Right ventricle myocardium inferior (tissue), 1 donor: ENCODE results near the gene CALCOCO2. TPM values are rescaled to one million over a fixed set of nuclear protein-coding genes. Genes with fewer than 3 reads are reported as not detected.
A peak's percentile ranks its signal among the peaks of the same experiment; 100 is the strongest.
"Not testable (repeated sequence)": the region's sequence is repeated elsewhere in the genome, so short reads cannot be mapped to it uniquely, and the experiment has no call there.

Source experiments
- ATAC-seq: fragments of 200-7000 bp; cut with Tn5 transposase; one replicate; pipeline ENCODE4 v1.9.1; 2020; ENCODE audit warnings: mild to moderate bottlenecking, moderate library complexity
- DNase-seq: peaks from one replicate; pipeline ENCODE4 v3.0.0; 2021; ENCODE audit errors: missing footprints
- intact Hi-C: fragments of 100-400 bp; cut with DNase I; formaldehyde crosslinking; loops from one replicate; pipeline ENCODE4 v1.11.0; 2022
- total RNA-seq: library from RNA; stranded (reverse); fragmentation: NEBNext Ultra II Directional; extraction: Animal tissue kit (Norgen Biotek cat#: 25700); gene quantifications from one replicate; pipeline ENCODE4 v1.2.1, GENCODE V29; 2021
- donor health status: DM: no; HTN: yes; CAD: no; lungs with severe emphysema.

CALCOCO2 gene
- total RNA-seq, 1 donor from 2014 or later, result 321 TPM

DNA sequence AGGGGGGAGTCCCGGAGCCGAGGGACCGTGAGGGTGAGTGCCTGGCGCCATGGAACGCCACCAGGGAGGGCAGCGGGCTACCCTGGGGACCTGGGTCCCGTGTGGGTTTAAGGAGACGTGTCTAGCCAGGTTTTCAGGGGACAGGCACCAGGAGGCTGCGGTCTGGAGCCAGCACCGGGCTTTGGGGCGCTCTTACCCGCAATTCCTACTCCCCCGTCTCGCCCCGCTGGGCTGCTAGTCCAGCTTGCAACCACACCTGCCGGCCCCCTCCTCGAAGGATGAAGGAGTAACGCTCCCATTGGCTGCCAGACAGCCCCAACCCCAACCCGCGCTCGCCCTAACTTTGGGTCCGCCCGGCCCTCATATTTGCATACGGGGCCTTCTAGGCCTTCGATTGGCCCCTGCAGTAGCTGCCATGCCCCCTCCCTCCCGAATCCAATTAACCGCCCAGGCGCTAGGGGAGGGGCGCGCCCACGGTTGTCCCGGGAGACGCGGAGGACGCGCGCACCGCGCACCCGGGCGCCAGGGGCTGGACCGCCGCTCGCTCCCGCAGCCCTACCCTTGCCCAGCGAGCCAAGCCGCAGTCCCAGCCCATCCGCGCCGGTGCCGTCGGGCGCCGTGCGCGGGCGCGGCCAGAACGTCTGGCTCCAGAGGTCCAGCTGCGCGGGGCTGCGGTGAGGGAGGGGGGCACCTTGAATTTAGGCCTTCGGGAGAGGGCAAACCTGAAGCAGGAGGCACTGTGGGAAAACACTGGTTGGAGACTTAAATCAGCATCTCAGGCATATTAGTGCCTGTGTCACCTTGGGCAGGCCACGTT lies 13.9 kb upstream of the CALCOCO2 start, which contains the start of gene TTLL6:
TTLL6 (minus strand) TSS at position 456 of the 817 bp plus-strand sequence; CDS start at position 299, 157 bp downstream.
- intact Hi-C loops, result loop anchor here (2.0 kb wide), 1 partner anchor 14 kb away; the partner anchor contains the start of gene CALCOCO2
- ATAC-seq (peak; percentile 99), DNase-seq (peak; percentile 86)

DNA sequence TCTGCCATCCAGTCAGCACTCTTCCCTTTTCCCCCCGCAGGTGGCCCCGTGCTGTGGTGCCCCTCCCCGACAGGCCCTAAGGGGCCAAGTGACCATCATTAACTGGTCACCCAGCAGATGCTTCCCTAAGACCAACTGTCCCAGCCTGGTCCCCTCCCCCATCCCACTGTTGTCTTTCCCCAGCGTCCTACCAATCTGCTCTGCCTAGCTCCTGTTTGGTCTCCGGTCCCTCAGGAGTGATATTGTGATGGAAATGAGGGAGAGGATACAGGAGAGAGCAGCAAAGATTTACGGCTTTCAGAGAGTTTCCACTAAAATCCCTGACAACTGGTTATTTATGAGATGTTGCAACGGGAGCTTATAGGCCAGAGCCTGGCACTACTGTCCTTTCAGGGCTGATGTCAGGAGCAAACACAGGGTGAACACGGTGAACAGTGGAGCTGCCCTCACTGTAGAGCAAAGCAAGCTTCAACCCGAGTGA lies 12.4 kb upstream of the CALCOCO2 start:
- intact Hi-C loops, result no loop called here
- DNase-seq (no peak), ATAC-seq (no peak)

DNA sequence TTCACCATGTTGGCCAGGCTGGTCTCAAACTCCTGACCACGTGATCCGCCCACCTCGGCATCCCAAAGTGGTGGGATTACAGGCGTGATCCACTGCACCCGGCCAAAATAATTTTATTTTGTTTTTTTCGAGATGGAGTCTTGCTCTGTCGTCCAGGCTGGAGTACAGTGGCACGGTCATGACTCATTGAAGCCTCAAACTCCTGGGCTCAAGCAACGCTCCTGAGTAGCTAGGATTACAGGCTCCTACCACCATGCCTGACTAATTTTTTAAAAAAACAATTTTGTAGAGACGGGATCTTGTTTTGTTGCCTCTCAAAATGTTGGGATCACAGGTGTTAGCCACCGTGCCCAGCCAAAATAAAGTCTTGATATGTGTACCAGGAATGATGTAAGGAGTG lies 11.4 kb upstream of the CALCOCO2 start:
- DNase-seq (no peak), ATAC-seq (no peak)
- intact Hi-C loops, result no loop called here

DNA sequence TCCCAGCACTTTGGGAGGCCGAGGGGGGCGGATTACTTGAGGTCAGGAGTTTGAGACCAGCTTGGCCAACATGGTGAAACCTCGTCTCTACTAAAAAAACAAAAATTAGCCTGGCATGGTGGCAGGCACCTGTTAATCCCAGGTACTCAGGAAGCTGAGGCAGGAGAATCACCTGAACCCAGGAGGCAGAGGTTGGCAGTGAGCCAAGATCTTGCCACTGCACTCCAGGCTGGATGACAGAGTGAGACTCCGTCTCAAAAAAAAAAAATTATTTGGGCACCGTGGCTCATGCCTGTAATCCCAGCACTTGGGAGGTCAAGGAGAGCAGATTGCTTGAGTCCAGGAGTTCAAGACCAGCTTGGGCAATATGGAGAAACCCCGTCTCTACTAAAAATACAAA lies 9.9 kb upstream of the CALCOCO2 start:
- intact Hi-C loops, DNase-seq, ATAC-seq: not testable (repeated sequence)

DNA sequence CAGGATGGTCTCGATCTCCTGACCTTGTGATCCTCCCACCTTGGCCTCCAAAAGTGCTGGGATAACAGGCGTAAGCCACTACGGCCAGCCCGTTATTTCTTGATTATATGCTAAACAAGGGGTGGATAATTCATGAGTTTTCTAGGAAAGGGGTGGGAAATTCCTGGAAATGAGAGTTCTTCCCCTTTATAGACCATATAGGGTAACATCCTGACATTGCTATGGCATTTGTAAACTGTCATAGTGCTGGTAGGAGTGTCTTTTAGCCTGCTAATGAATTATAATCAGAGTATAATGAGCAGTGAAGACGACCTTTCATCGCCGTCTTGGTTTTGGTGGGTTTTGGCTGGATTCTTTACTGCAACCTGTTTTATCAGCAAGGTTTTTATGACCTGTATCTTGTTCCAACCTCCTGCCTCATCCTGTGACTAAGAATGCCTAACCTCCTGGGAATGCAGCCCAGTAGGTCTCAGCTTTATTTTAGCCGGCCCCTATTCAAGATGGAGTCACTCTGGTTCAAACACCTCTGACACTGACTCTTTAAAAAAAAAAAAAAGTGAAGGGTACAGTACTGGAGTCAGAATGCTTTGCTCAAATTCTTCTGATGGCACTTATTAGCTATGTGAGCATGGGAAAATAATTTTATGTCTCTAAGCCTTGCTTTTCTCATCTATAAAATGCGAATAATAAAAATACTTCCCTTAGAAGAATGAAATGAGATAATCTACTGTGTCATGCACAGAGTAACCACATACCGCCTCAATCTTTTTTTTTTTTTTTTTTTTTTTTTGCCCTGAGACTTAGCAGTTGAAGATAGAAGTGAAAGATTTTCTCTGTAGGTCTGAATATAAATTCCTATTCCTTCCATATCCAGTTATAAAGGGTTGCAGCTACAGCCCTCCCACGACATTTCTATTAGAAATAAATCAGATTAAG lies 5.1 kb upstream of the CALCOCO2 start:
- no peak for ATAC-seq
- DNase-seq, result no peak
- intact Hi-C loops, result no loop called here

DNA sequence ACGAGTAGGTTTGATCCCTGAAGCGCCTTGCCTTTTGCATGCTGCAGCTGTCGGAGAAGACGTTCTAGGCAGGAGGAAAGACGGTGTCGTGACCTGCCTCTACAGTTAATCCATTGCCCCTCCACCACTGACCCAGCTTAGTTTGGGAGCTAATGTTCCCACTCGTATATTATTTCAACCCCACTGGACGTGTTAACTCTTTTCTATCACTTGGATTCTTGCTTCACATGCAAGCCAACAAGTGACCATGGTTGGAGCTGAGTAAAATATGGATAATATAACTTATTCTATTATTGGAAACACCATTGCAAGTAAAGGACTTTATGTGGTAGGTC lies 681 bp downstream of the CALCOCO2 start:
- intact Hi-C loops, result loop anchor here (2.0 kb wide), 1 partner anchor 15 kb away; the partner anchor contains the start of gene TTLL6
- DNase-seq (no peak), ATAC-seq (no peak)

DNA sequence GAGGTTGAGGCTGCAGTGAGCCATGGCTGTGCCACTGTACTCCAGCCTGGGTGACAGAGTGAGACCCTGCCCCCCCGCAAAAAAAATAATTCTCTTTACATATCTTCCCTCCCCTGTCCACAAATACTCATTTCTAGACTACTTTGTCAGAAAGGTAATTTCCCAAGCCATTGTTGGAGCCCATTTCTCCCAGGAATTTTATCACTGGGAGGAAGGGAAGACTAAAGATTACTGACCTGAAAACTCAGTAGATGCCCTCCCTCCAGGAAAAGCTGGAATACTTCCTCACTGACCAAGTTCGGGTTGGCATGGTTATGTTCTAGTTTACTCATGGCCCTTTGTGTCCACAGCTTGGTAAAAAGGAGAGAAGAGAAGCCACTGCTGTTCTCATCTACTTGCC lies 4.1 kb downstream of the CALCOCO2 start:
- ATAC-seq, result no peak
- intact Hi-C loops, result no loop called here
- DNase-seq, result no peak

DNA sequence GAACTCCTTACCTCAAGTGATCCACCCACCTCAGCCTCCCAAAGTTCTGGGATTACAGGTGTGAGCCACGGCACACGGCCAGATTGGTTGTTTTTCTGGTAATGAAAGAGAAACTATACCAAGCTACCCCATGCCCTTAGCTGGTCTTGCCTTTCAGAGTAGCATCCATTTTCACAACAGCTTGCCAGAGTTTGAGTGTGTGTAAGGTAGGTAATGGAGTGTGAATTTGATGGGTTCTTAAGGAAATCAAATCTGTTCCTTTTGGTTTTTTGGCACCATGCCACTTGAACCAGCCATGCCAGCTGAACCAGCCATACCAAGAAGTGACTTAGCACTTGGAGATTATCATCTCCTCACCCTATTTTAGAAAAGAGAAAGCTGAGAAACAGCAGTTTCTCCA lies 5.1 kb downstream of the CALCOCO2 start:
- intact Hi-C loops, result no loop called here
- DNase-seq (no peak), ATAC-seq (no peak)

DNA sequence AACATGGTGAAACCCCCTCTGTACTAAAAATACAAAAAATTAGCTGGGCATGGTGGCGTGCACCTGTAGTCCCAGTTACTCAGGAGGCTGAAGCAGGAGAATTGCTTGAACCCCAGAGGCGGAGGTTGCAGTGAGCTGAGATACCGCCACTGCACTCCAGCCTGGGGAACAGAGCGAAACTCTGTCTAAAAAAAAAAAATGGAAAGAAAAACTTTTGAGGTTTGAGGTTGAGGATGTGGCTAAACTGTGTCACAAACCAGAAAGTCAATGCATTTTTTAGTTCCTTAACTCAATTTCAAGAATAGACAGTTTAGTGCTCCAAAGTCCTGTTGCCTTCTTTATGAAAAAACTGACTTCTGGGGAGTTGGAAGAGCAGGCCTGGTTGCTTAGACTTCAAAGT lies 6.6 kb downstream of the CALCOCO2 start:
- intact Hi-C loops, ATAC-seq: not testable (repeated sequence)

DNA sequence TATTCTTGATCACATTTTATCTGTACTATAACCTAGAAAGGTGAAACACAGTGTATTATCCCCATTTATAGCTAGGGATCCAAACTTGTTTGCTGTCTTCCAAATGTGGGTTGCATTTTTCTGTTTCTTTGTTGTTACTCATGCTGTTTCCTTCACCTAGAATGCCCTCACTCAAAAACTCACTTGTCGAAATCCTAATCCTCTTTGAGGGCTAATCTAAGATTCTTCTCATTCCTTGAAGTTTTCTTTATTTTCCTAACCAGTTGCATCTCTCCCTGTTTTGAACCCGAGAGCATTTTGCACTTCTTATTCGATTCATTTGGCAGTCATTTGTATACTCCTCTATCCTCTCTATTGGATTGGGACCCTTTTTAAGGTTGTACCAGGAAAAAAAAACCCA lies 9.6 kb downstream of the CALCOCO2 start:
- no peak for DNase-seq
- ATAC-seq, result no peak
- intact Hi-C loops, result loop anchor here (2.0 kb wide), 1 partner anchor 32 kb away; no protein-coding TSS in a partner anchor

More for the DNA sequence above, 6.6 kb downstream of the CALCOCO2 start:
- not testable (repeated sequence) for DNase-seq

DNA sequence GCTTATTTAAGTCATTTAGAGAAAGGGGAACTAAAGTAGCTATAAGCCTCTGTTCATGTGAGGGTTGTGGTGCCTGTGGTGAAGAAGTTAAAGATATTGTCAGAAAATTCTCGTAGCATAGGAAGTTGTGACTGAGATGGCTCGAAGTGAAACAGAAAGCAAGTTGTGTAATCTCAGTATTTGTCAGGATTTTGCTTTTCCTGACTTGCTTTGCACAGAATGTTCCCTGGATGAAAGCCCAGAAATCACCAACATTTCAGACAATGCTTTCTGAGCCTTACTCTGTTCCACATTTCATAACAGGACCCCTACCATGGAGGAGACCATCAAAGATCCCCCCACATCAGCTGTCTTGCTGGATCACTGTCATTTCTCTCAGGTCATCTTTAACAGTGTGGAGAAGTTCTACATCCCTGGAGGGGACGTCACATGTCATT lies 10.6 kb downstream of the CALCOCO2 start:
- ATAC-seq (peak; percentile 73), DNase-seq (no peak)
- intact Hi-C loops, result loop anchor here (2.0 kb wide), 1 partner anchor 31 kb away; no protein-coding TSS in a partner anchor

DNA sequence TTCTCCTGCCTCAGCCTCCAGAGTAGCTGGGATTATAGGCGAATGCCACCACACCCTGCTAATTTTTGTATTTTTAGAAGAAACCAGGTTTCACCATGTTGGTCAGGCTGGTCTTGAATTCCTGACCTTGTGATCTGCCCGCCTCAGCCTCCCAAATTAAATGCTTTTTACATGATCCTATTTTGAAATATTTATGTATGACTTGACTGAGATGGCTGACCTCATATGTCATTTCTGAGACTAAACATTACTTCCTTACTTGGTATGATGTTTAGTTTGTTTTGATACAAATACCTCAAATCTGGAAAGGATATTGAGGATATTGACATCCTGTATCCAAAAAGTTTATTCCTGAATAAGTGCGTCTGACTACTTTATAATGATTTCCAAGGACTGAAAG lies 11.9 kb downstream of the CALCOCO2 start:
- DNase-seq (no peak), ATAC-seq (no peak)
- intact Hi-C loops, result no loop called here

DNA sequence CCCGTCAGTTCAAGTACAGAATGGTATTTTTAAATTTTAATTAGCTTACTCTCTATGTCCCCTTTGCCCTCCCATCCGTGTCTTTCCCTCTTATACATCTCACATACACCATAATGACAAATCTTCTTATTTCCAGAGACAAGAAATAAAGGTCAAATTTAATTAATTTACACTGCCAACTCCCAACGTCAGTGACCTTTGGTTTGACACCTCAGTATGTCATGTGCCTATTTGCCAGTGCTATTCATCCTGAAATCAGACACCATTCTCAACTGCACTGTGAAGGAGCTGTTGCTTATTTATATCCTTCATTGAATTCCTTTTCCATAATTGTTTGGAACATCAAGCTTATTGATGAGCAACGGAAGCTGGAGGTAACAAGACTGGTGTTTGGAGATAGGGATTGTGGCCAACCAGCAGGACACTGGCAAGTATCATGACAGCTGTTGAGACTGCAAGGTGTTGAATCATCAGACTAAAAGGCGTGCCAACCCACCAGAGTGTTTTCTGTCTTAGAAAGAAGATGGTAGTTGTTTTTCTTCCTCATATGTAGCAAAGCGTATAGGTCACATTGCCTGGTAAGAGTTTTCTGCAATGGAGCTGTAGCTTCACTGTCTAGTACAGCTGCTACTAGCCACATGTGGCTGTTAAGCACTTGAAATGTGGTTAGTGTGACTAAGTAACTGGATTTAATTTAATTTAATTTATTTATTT lies 12.5 kb downstream of the CALCOCO2 start:
- ATAC-seq (peak; percentile 53), DNase-seq (no peak)
- intact Hi-C loops, result no loop called here

DNA sequence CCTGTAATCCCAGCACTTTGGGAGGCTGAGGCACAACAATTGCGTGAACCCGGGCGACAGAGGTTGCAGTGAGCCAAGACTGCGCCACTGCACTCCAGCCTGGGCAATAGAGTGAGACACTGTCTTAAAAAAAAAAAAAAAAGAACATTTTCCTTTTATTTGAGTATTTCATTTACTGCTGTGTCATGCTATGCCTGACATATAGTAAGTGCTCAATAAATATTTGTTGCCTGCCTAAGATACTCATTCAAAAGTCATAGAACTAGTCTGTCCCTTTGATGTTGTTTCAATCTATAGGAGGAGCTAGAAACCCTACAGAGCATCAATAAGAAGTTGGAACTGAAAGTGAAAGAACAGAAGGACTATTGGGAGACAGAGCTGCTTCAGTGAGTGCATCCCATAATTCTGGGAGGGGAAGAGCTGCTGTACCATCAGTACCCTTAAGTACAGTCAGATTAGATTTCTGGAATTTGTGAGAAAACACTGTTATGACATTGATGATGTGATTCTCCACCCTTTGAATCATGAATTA lies 20.0 kb downstream of the CALCOCO2 start:
- intact Hi-C loops, result no loop called here
- DNase-seq, result no peak
- ATAC-seq, result no peak

DNA sequence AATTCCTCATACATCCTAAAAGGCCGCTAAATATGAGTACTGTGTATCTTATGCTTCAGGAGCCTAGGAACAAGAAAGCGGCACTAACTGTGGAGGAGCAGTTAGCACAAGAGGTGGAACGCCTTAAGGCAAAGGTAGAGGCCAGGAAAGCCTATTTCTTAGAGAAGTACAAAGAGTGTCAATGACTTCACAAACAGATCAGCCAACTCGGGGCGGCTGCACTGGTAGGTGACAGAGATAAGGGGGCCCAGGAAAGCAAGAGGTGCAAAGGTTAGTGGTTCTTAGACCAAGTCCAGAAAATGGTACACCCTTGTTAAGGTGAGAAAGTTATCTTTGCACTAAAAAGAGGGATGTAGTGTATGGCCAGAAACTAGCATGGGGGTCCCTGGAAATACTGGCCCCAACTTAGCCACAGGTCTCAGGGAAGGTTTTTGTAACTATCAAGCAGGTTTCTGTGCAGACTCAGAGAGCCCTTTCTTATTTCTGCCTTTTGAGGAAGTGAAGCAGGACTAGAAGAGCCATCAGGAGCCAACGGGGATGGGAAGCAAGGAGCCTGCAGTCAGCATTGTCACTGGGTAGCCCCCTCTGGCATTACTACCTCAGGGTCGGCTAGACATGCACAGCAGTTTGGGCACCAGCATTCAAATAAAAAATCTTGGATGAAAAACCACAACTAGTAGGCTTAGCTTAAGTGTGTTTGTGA lies 24.1 kb downstream of the CALCOCO2 start:
- no peak for DNase-seq
- intact Hi-C loops, result no loop called here
- ATAC-seq, result no peak

DNA sequence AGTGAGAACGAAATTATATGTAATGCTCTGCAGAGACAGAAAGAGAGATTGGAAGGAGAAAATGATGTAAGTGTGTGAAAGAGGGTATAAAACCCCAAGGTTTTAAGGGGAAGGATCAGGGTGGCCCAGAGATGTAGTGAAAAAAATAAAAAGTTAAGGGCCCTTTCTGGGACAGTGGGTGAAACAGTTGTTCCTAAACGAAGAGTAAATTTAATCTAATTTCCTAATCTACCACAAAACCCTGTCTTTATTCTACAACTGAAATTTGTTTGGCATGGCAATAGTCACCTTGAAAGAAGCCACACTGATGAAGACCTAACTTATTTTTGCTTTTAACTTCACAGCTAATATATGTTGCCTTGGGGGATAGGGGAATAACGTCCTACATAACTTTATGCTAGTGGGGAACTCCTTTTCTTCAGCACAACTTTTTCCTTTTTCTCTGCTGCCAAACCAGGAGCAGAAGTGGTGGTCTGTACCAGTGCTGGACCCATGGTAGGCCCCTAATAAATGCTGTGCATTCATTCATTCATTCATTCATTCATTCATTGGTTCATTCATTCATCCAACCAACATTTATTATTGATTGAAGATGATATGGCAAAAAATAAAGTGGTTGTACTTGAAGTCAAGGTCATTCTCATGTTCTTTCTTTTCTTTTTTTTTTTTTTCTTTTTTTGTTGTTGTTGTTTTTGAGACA lies 25.4 kb downstream of the CALCOCO2 start:
- DNase-seq (no peak), ATAC-seq (no peak)
- intact Hi-C loops, result no loop called here

DNA sequence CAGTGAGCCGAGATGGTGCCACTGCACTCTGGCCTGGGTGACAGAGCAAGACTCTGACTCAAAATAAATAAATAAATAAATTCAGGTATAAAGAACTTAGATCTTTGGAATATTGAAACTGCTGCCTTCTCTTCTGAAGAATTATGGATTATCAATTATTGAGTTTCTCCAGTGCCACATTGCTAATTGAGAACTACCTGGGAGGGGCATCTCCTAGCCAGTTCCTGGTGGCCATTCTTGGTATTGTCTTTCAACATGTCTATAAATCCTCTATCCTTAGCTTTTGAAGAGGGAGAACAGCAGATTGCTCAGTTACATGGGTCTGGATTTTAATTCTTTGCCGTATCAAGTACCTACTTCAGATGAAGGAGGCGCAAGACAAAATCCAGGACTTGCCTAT lies 29.2 kb downstream of the CALCOCO2 start:
- intact Hi-C loops, result no loop called here
- no peak for ATAC-seq

More for the DNA sequence above, 29.2 kb downstream of the CALCOCO2 start:
- no peak for DNase-seq
